Measurements from ENCODE around the gene CACTIN. TPM values are rescaled to one million over a fixed set of nuclear protein-coding genes. Genes with fewer than 3 reads are reported as not detected.

CACTIN gene
- total and polyA plus RNA-seq, 2 of the 4 experiments (the other 2 are of a cell fraction) = 10.8 to 19.5 TPM

DNA sequence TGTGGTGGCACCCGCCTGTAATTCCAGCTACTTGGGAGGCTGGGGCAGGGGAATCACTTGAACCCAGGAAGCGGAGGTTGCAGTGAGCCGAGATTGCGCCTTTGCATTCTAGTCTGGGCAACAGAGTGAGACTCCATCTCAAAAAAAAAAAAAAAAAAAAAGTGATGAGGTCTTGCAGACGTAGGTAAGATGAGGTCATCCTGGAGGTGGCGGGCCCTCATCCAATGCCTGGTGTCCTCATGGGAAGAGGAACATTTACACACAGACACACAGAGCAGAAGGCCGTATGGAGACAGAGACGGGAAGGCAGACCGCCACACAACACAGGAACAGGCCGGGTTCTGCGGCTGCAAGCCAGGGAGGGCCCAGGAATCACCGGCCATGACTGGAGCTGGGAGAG is 4.4 kb downstream of the CACTIN start:
- ChIA-PET POLR2A (ENCODE audit: unreplicated experiment) (no interaction called here), CTCF (no interaction called here)
- no peak overlapping the region for H3K4me2 ChIP-seq (ENCODE audit: low read depth, low read length)
- H2AK5ac ChIP-seq (ENCODE audit: low read depth, low read length) = no peak overlapping the region
- no peak overlapping the region for H3K4me3 ChIP-seq (ENCODE audit: insufficient read depth, low read depth, low read length)
- no peak overlapping the region for H2BK5ac ChIP-seq (ENCODE audit: low read depth, low read length, poor library complexity, severe bottlenecking)
- H2AFZ ChIP-seq (replicated peaks; ENCODE audit: low read length, poor library complexity) = no peak overlapping the region
- no peak overlapping the region for H4K8ac ChIP-seq (ENCODE audit: low read depth in 2 of 2, low read length in 2 of 2)
- no peak overlapping the region for H3K56ac ChIP-seq (ENCODE audit: extremely low read depth, insufficient read depth, low read length)
- no peak overlapping the region for H3K18ac ChIP-seq (ENCODE audit: low read depth, low read length)
- H4K20me1 ChIP-seq (ENCODE audit: insufficient read depth, low read length) = peaks cover 26% of the 10 kb centered on the region
- intact Hi-C loops (cut with micrococcal nuclease) (no loop called here), in situ Hi-C loops (cut with MboI; ENCODE audit: low sequenced_read_pairs) (loop anchor here (25.0 kb wide), 1 partner anchor 310 kb away; no protein-coding TSS in a partner anchor), dilution Hi-C loops (cut with HindIII; ENCODE audit: low sequenced_read_pairs, unreplicated experiment) (no loop called here)
- H4K91ac ChIP-seq (ENCODE audit: insufficient read depth, low read depth, low read length) = no peak overlapping the region
- H3K14ac ChIP-seq (replicated peaks; ENCODE audit: low read depth, low read length) = no peak overlapping the region
- ATAC-seq (ENCODE audit: low read depth) (no peak), DNase-seq (no peak)
- no TSS peak for BruUV-seq (replicated peaks)
- H3K23ac ChIP-seq (ENCODE audit: low read depth, low read length) = no peak overlapping the region
- peaks cover 14 to 42% of the 10 kb centered on the region in 2 experiments; a peak in 3 of 4 replicates for H3K79me1 ChIP-seq (ENCODE audit: low read depth in 1 of 2, low read length in 2 of 2)
- TF ChIP-seq NFE2L2 (IDR thresholded peaks at IDR 0.05; ENCODE audit: low read depth, low read length) = no peak
- no peak for TF ChIP-seq MAFK (IDR thresholded peaks at IDR 0.05; ENCODE audit: low read depth, low read length)
- TF ChIP-seq RAD21 (IDR thresholded peaks at IDR 0.05; ENCODE audit: low read length) = no peak
- TF ChIP-seq BHLHE40 (IDR thresholded peaks at IDR 0.05; ENCODE audit: low read depth, low read length) = no peak
- TF ChIP-seq SMC3 (IDR thresholded peaks at IDR 0.05; ENCODE audit: low read depth, low read length) = no peak
- no peak for TF ChIP-seq MXI1 (IDR thresholded peaks at IDR 0.05; ENCODE audit: borderline replicate concordance, low read depth, low read length)
- TF ChIP-seq FOS (IDR thresholded peaks at IDR 0.05; ENCODE audit: low read depth, low read length) = no peak
- no peak for TF ChIP-seq CHD1 (IDR thresholded peaks at IDR 0.05; ENCODE audit: low read depth, low read length)
- TF ChIP-seq RCOR1 (IDR thresholded peaks at IDR 0.05; ENCODE audit: insufficient replicate concordance, low read length) = no peak
- no peak for TF ChIP-seq USF2 (IDR thresholded peaks at IDR 0.05; ENCODE audit: low read depth, low read length)
- TF ChIP-seq MAZ (IDR thresholded peaks at IDR 0.05; ENCODE audit: borderline replicate concordance, low read depth, low read length) = no peak
- TF ChIP-seq, protein P1, sequence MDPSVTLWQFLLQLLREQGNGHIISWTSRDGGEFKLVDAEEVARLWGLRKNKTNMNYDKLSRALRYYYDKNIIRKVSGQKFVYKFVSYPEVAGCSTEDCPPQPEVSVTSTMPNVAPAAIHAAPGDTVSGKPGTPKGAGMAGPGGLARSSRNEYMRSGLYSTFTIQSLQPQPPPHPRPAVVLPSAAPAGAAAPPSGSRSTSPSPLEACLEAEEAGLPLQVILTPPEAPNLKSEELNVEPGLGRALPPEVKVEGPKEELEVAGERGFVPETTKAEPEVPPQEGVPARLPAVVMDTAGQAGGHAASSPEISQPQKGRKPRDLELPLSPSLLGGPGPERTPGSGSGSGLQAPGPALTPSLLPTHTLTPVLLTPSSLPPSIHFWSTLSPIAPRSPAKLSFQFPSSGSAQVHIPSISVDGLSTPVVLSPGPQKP (IDR thresholded peaks at IDR 0.05; ENCODE audit: borderline replicate concordance, low read depth, low read length) = no peak
- TF ChIP-seq RFX5 (IDR thresholded peaks at IDR 0.05; ENCODE audit: low read depth, low read length) = no peak
- no peak overlapping the region for H4K5ac ChIP-seq (ENCODE audit: low read depth, low read length)
- peaks cover under 1% of the 10 kb centered on the region; the same call in 1 of the 2 replicates for H3K9me1 ChIP-seq (ENCODE audit: insufficient read depth, low read length)
- H3K9me3 ChIP-seq (ENCODE audit: control insufficient read depth, insufficient read depth, low read length) = no peaks in the 10 kb centered on the region
- no peak overlapping the region for H2BK20ac ChIP-seq (ENCODE audit: low read depth, low read length)
- H2BK15ac ChIP-seq (ENCODE audit: low read depth, low read length) = no peak overlapping the region
- no peak overlapping the region for H2BK120ac ChIP-seq (ENCODE audit: low read depth, low read length)
- no peak overlapping the region for H3K9ac ChIP-seq (ENCODE audit: low read depth, low read length)
- no peak overlapping the region for H3K27ac ChIP-seq (ENCODE audit: insufficient read depth, low read length)
- H2AK9ac ChIP-seq (replicated peaks; ENCODE audit: low read depth, low read length, poor library complexity) = no peak overlapping the region
- WGBS, 2 experiments (ENCODE audit: extremely low coverage in 2 of 2, insufficient read length in 1 of 2) = no CpG with 5 or more reads among the region's 12 CpGs
- H3K4ac ChIP-seq (ENCODE audit: low read depth, low read length) = no peak overlapping the region
- peaks cover 8% of the 10 kb centered on the region for H3K4me1 ChIP-seq (ENCODE audit: control insufficient read depth, insufficient read depth, low read length)
- peaks cover 24% of the 10 kb centered on the region for H3K36me3 ChIP-seq (ENCODE audit: control insufficient read depth, insufficient read depth, low read length)
- no peaks in the 10 kb centered on the region for H3K27me3 ChIP-seq (ENCODE audit: control insufficient read depth, insufficient read depth, low read length)

Measured in IMR-90 (cell line).